Effector memory CD4-positive, alpha-beta T cell (primary cell): ENCODE data around the gene CACNG8.

Experiments used
- DNase-seq, 3 donors: peaks; one replicate each; pipeline ENCODE4 v3.0.0-alpha.2; 2020
- H3K27ac ChIP-seq: 2 replicates; pipeline ENCODE4 v1.7.0; 2013; ENCODE audit warnings: mild to moderate bottlenecking, low read length, moderate library complexity; ENCODE audit not compliant: insufficient read depth, poor library complexity, severe bottlenecking
- H3K27me3 ChIP-seq: replicated peaks from 2 replicates; pipeline ENCODE4 v1.7.0; 2013; ENCODE audit warnings: mild to moderate bottlenecking, low read length; ENCODE audit not compliant: insufficient read depth, control insufficient read depth, poor library complexity, severe bottlenecking
- H3K36me3 ChIP-seq: 2 replicates; pipeline ENCODE4 v1.7.0; 2013; ENCODE audit warnings: mild to moderate bottlenecking, low read length, moderate library complexity; ENCODE audit not compliant: control insufficient read depth, insufficient read depth
- H3K4me1 ChIP-seq: 2 replicates; pipeline ENCODE4 v1.7.0; 2013; ENCODE audit warnings: low read length, mild to moderate bottlenecking; ENCODE audit not compliant: control insufficient read depth, insufficient read depth, poor library complexity, severe bottlenecking
- H3K4me3 ChIP-seq: 2 replicates; pipeline ENCODE4 v1.7.0; 2013; ENCODE audit warnings: low read length, low read depth, mild to moderate bottlenecking; ENCODE audit not compliant: insufficient read depth, poor library complexity, severe bottlenecking
- H3K9me3 ChIP-seq: 2 replicates; pipeline ENCODE4 v1.7.0; 2013; ENCODE audit warnings: mild to moderate bottlenecking, low read length, moderate library complexity; ENCODE audit not compliant: control insufficient read depth
- total RNA-seq, 3 donors: gene quantifications; one replicate each; lab custom pipeline; 2026; lab: John Stamatoyannopoulos, UW

The CACNG8 gene
- total RNA-seq = 0 to 0.17 (median 0) reads per million in 3 donors

DNA sequence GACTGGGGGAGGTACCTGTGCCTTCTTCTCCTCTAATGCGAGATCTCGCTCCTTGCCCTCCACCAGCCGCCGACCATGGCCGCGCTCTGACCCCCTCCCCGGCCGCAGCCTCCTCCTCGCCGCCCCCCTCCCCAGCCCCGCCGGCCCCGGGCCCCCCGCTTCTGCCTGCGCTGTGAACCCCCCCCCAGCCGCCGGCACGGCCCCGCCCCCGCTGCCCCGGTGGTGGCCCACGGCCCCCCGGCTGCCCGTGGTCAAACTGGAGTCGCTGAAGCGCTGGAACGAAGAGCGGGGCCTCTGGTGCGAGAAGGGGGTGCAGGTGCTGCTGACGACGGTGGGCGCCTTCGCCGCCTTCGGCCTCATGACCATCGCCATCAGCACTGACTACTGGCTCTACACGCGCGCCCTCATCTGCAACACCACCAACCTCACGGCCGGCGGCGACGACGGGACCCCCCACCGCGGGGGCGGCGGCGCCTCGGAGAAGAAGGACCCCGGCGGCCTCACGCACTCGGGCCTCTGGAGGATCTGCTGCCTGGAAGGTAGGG lies at the start of gene CACNG8:
Gene CACNG8, plus strand, starts transcription at position 51 of the 545 bp plus-strand sequence.
- H3K4me1 ChIP-seq = no peaks in the 10 kb centered on the region
- peaks cover 41% of the 10 kb centered on the region for H3K27me3 ChIP-seq
- H3K36me3 ChIP-seq = no peaks in the 10 kb centered on the region
- no peaks in the 10 kb centered on the region for H3K9me3 ChIP-seq
- no peak within 1 kb of the TSS for H3K27ac ChIP-seq
- H3K4me3 ChIP-seq = no peak within 1 kb of the TSS
- no peak for DNase-seq

GRCh38 chr19:53915000-53915399 lies 47.7 kb upstream of the CACNG8 start:
- H3K9me3 ChIP-seq = no peaks in the 10 kb centered on the region
- DNase-seq = no peak
- peaks cover 12% of the 10 kb centered on the region for H3K27me3 ChIP-seq
- no peak overlapping the region for H3K4me3 ChIP-seq
- H3K4me1 ChIP-seq = no peaks in the 10 kb centered on the region
- H3K27ac ChIP-seq = no peak overlapping the region
- no peaks in the 10 kb centered on the region for H3K36me3 ChIP-seq

GRCh38 chr19:53916004-53916403 lies 46.7 kb upstream of the CACNG8 start:
- no peak for DNase-seq
- Histone ChIP-seq H3K4me1 (no peaks in the 10 kb centered on the region), H3K36me3 (no peaks in the 10 kb centered on the region), H3K27me3 (peaks cover 3% of the 10 kb centered on the region), H3K9me3 (no peaks in the 10 kb centered on the region), H3K4me3 (no peak overlapping the region), H3K27ac (no peak overlapping the region)

GRCh38 chr19:53917356-53917755 lies 45.4 kb upstream of the CACNG8 start:
- H3K4me3 ChIP-seq = no peak overlapping the region
- no peak for DNase-seq
- no peaks in the 10 kb centered on the region for H3K4me1 ChIP-seq
- H3K9me3 ChIP-seq = no peaks in the 10 kb centered on the region
- peaks cover 3% of the 10 kb centered on the region for H3K27me3 ChIP-seq
- no peak overlapping the region for H3K27ac ChIP-seq
- no peaks in the 10 kb centered on the region for H3K36me3 ChIP-seq

DNA sequence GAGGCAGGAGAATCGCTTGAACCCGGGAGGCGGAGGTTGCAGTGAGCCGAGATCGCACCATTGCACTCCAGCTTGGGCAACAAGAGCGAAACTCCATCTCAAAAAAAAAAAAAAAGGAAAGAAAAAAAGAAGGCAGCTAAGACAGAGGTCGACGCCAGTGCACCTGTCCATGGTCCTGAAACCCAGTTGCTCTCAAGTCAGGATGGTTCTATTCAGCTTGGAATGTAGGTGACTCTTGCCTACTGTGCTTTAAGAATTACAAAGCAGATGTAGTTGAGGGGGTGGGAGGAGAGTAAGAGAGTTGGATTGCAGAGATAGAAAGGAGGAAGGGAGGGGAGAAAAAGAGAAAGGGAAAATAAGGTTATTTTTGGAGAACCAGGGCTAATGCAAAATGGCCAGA lies 35.0 kb upstream of the CACNG8 start:
- Histone ChIP-seq H3K4me1 (no peaks in the 10 kb centered on the region), H3K4me3 (no peak overlapping the region), H3K9me3 (no peaks in the 10 kb centered on the region), H3K27ac (no peak overlapping the region), H3K36me3 (no peaks in the 10 kb centered on the region), H3K27me3 (no peaks in the 10 kb centered on the region)
- no peak for DNase-seq

DNA sequence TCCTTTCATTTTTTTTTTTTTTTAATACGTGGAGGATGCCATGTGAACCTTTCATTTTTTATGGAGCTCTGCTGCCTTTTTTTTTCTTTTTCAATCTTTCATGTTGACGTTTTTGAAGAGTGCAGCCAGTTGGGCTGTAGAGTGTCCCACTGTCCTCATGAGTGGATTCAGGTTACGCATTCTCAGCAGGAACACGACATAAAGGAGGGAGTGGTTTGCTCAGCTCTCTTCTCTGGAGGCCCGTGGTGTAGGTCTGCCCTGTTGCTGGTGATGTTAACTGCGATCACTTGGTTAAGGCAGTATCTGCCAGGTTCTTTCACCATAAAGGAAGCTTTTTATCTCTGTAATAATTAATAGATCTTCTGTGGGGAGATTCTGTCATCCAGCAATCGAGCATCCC lies 26.7 kb upstream of the CACNG8 start:
- no peaks in the 10 kb centered on the region for H3K9me3 ChIP-seq
- no peak overlapping the region for H3K27ac ChIP-seq
- no peaks in the 10 kb centered on the region for H3K36me3 ChIP-seq
- no peaks in the 10 kb centered on the region for H3K27me3 ChIP-seq
- DNase-seq = no peak
- no peak overlapping the region for H3K4me3 ChIP-seq
- H3K4me1 ChIP-seq = no peaks in the 10 kb centered on the region

DNA sequence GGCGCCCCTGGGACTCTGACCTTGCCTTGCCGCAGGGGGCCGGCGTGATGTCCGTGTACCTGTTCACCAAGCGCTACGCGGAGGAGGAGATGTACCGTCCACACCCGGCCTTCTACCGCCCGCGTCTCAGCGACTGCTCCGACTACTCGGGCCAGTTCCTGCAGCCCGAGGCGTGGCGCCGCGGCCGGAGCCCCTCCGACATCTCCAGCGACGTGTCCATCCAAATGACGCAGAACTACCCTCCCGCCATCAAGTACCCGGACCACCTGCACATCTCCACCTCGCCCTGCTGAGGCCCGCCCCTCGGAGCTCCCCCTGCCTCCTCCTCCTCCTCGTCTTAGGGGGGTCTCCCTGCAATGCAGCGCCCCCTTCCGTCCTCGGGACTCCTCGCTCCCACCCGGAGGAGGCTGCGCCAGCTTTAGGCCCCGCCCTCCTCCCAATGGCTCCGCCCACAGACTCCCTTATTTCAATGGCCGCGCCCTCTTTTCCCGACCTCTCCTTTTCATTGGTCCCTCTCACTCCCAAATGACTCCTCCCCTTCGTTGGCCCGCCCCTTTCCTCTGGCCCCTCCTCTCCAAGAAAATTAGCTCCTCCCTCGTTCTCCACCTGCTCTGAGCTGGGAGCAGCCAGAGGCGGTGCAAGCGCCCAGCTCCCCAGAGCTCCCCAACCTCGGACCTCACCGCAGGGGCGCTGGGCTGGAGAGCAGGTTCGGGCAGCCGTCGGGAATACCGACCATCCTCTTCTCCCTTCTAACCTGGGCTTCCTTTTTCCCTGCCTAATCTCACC lies 20.5 kb upstream of the CACNG8 start:
- no peaks in the 10 kb centered on the region for H3K9me3 ChIP-seq
- peaks cover 6% of the 10 kb centered on the region for H3K27me3 ChIP-seq
- no peaks in the 10 kb centered on the region for H3K4me1 ChIP-seq
- H3K27ac ChIP-seq = no peak overlapping the region
- no peak overlapping the region for H3K4me3 ChIP-seq
- no peak for DNase-seq
- no peaks in the 10 kb centered on the region for H3K36me3 ChIP-seq

GRCh38 chr19:53944416-53944815 lies 18.3 kb upstream of the CACNG8 start:
- no peaks in the 10 kb centered on the region for H3K9me3 ChIP-seq
- no peaks in the 10 kb centered on the region for H3K4me1 ChIP-seq
- no peak for DNase-seq
- no peak overlapping the region for H3K4me3 ChIP-seq
- H3K36me3 ChIP-seq = no peaks in the 10 kb centered on the region
- H3K27me3 ChIP-seq = peaks cover 6% of the 10 kb centered on the region
- H3K27ac ChIP-seq = no peak overlapping the region

DNA sequence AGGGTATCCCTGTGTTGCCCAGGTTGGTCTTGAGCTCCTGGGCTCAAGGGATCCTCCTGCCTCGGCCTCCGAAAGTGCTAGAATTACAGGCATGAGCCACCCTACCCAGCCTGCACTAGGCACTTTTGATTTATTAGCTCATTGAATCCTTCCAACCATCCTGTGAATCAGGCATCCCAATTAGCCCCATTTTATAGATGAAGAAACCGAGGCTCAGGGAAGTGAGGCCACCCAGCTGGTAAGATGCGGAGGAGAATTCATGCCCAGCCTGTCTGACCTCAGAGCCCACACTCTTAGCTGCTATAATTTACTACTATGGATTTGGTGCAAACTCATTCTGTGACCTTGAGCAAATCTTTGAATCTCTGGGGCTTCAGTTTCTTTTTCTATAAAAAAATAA lies 17.8 kb upstream of the CACNG8 start:
- Histone ChIP-seq H3K9me3 (no peaks in the 10 kb centered on the region), H3K4me3 (no peak overlapping the region), H3K27me3 (peaks cover 6% of the 10 kb centered on the region), H3K27ac (no peak overlapping the region), H3K4me1 (no peaks in the 10 kb centered on the region), H3K36me3 (no peaks in the 10 kb centered on the region)
- DNase-seq = no peak

- peaks cover 6% of the 10 kb centered on the region for H3K27me3 ChIP-seq
- H3K4me1 ChIP-seq = no peaks in the 10 kb centered on the region
- DNase-seq = no peak
- H3K9me3 ChIP-seq = no peaks in the 10 kb centered on the region
- no peak overlapping the region for H3K27ac ChIP-seq
- H3K4me3 ChIP-seq = no peak overlapping the region
- no peaks in the 10 kb centered on the region for H3K36me3 ChIP-seq
Observed at GRCh38 chr19:53945441-53945840, 17.3 kb upstream of the CACNG8 start.
